ENCODE data around the gene CDH4.

- TF ChIP-seq CTCF (conservative IDR thresholded peaks at IDR 0.05; ENCODE audit: low read length) (no peak), EZH2phosphoT487 (IDR thresholded peaks at IDR 0.05; ENCODE audit: borderline replicate concordance, low read depth, low read length) (no peak)
Measured at GRCh38 chr20:61933951-61934715, 682.1 kb downstream of the CDH4 start.

Measured in OCI-LY7 (cell line).